ENCODE results near the gene MAGI1.

Gene MAGI1

DNA sequence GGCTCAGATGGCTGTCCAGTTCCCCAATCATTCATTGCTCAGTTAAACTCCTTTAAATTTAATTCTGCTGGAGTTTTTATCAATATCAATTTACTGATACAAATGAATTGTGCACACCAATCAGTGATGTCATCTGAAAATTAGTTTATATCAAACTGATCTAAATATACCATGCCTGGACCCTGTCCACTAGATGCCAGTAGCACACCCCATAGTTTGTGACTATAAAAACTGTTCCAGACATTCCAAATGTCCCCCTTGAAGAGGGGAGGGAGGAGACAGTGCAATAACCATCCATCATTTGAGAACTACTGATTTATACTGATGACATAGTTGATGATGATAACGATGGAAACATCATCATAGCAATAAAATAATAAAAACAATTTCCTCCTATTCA lies 232.1 kb downstream of the MAGI1 start:
- Histone ChIP-seq H2BK15ac (ENCODE audit: low read depth, poor library complexity, severe bottlenecking) (no peak overlapping the region), H2BK5ac (ENCODE audit: low read depth, low read length, poor library complexity, severe bottlenecking) (no peak overlapping the region), H3K4me2 (ENCODE audit: low read length, poor library complexity, severe bottlenecking) (no peak overlapping the region), H3K4me1 (ENCODE audit: control insufficient read depth, insufficient read depth, low read depth, low read length) (no peaks in the 10 kb centered on the region), H2BK120ac (ENCODE audit: low read depth, low read length) (no peak overlapping the region), H3K9ac (ENCODE audit: low read length) (no peak overlapping the region), H3K36me3 (ENCODE audit: control insufficient read depth in 1 of 2, insufficient read depth in 2 of 2, low read depth in 1 of 2, low read length in 2 of 2) (no peaks in the 10 kb centered on the region), H3K27ac (ENCODE audit: low read length, poor library complexity, severe bottlenecking) (no peak overlapping the region), H3K79me1 (replicated peaks; ENCODE audit: low read length, poor library complexity, severe bottlenecking) (peaks cover 12% of the 10 kb centered on the region), H3K14ac (ENCODE audit: low read length in 2 of 2) (no peak overlapping the region), H4K91ac (ENCODE audit: low read length) (no peak overlapping the region), H2AK5ac (ENCODE audit: low read length, severe bottlenecking) (no peak overlapping the region), H2BK12ac (ENCODE audit: low read length in 2 of 2) (no peak overlapping the region), H3K23ac (ENCODE audit: low read length in 2 of 2) (no peak overlapping the region), H3K27me3 (ENCODE audit: control insufficient read depth in 1 of 2, insufficient read depth in 1 of 2, low read length in 2 of 2) (no peaks in the 10 kb centered on the region), H2AFZ (ENCODE audit: low read depth, low read length) (no peak overlapping the region), H3K4me3 (ENCODE audit: insufficient read depth in 1 of 2, low read depth in 1 of 2, low read length in 2 of 2) (no peak overlapping the region), H3K4ac (ENCODE audit: low read depth in 1 of 2, low read length in 2 of 2) (no peak overlapping the region), H3K18ac (ENCODE audit: low read depth in 1 of 2, low read length in 2 of 2) (no peak overlapping the region), H3K9me3 (ENCODE audit: control insufficient read depth, low read length) (peaks cover 3% of the 10 kb centered on the region), H4K8ac (ENCODE audit: low read length) (no peak overlapping the region)
- no peak for DNase-seq
- no CpG with 5 or more reads among the region's 1 CpG for WGBS

DNA sequence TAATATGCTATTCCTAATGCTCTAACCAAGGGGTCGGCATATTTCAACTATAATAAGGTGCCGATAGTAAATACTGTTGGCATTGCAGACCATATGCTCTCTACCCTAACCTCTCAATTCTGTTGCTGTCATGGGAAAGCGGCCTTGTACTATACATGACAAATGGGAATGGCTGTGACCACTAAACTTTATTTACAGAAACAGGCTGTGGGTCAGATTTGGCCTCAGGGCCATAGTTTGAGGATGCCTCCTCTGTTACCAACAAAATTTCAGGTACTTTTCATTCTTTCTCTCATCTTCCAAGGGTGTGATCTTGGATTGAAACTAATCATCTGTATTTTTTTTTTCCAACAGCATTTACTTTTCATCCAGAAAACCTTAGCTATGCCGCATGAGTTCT lies 242.0 kb downstream of the MAGI1 start:
- Histone ChIP-seq H3K9ac (ENCODE audit: low read length) (no peak overlapping the region), H3K79me1 (replicated peaks; ENCODE audit: low read length, poor library complexity, severe bottlenecking) (peaks cover 18% of the 10 kb centered on the region), H3K4me2 (ENCODE audit: low read length, poor library complexity, severe bottlenecking) (no peak overlapping the region), H3K36me3 (ENCODE audit: control insufficient read depth in 1 of 2, insufficient read depth in 2 of 2, low read depth in 1 of 2, low read length in 2 of 2) (no peaks in the 10 kb centered on the region), H3K4me3 (ENCODE audit: insufficient read depth in 1 of 2, low read depth in 1 of 2, low read length in 2 of 2) (no peak overlapping the region), H3K9me3 (ENCODE audit: control insufficient read depth, low read length) (no peaks in the 10 kb centered on the region), H2BK12ac (ENCODE audit: low read length in 2 of 2) (no peak overlapping the region), H4K8ac (ENCODE audit: low read length) (no peak overlapping the region), H3K4ac (ENCODE audit: low read depth in 1 of 2, low read length in 2 of 2) (no peak overlapping the region), H3K23ac (ENCODE audit: low read length in 2 of 2) (no peak overlapping the region), H2BK120ac (ENCODE audit: low read depth, low read length) (no peak overlapping the region), H2AFZ (ENCODE audit: low read depth, low read length) (no peak overlapping the region), H3K27me3 (ENCODE audit: control insufficient read depth in 1 of 2, insufficient read depth in 1 of 2, low read length in 2 of 2) (no peaks in the 10 kb centered on the region), H2BK5ac (ENCODE audit: low read depth, low read length, poor library complexity, severe bottlenecking) (no peak overlapping the region), H3K27ac (ENCODE audit: low read length, poor library complexity, severe bottlenecking) (no peak overlapping the region), H2BK15ac (ENCODE audit: low read depth, poor library complexity, severe bottlenecking) (no peak overlapping the region), H3K4me1 (ENCODE audit: control insufficient read depth, insufficient read depth, low read depth, low read length) (peaks cover 4% of the 10 kb centered on the region), H2AK5ac (ENCODE audit: low read length, severe bottlenecking) (no peak overlapping the region), H4K91ac (ENCODE audit: low read length) (no peak overlapping the region), H3K18ac (ENCODE audit: low read depth in 1 of 2, low read length in 2 of 2) (no peak overlapping the region), H3K14ac (ENCODE audit: low read length in 2 of 2) (no peak overlapping the region)
- no peak for DNase-seq
- 83% methylated on average over 3 of the region's 4 CpGs for WGBS

DNA sequence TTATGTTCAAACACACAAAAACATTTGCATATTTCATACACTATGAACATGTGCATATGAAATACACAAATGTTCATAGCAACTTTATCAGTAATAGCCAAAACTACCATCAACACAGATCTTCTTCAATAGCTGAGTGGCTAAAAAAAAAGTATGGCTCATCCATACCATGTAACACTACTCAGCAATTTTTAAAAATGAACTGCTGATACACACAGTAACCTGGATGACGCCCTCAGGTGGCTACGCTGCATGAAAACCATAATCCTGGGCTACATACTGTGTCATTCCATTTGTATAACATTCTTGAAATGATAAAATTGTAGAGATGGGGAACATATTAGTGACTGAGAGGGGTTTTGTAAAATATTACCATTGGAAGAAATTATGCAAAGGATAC lies 243.6 kb downstream of the MAGI1 start:
- Histone ChIP-seq H2BK15ac (ENCODE audit: low read depth, poor library complexity, severe bottlenecking) (no peak overlapping the region), H3K27ac (ENCODE audit: low read length, poor library complexity, severe bottlenecking) (no peak overlapping the region), H2BK5ac (ENCODE audit: low read depth, low read length, poor library complexity, severe bottlenecking) (no peak overlapping the region), H3K27me3 (ENCODE audit: control insufficient read depth in 1 of 2, insufficient read depth in 1 of 2, low read length in 2 of 2) (no peaks in the 10 kb centered on the region), H3K4me1 (ENCODE audit: control insufficient read depth, insufficient read depth, low read depth, low read length) (peaks cover 4% of the 10 kb centered on the region), H2AK5ac (ENCODE audit: low read length, severe bottlenecking) (no peak overlapping the region), H3K9ac (ENCODE audit: low read length) (no peak overlapping the region), H2AFZ (ENCODE audit: low read depth, low read length) (no peak overlapping the region), H3K79me1 (replicated peaks; ENCODE audit: low read length, poor library complexity, severe bottlenecking) (peaks cover 19% of the 10 kb centered on the region), H3K36me3 (ENCODE audit: control insufficient read depth in 1 of 2, insufficient read depth in 2 of 2, low read depth in 1 of 2, low read length in 2 of 2) (no peaks in the 10 kb centered on the region), H3K23ac (ENCODE audit: low read length in 2 of 2) (no peak overlapping the region), H3K18ac (ENCODE audit: low read depth in 1 of 2, low read length in 2 of 2) (no peak overlapping the region), H4K91ac (ENCODE audit: low read length) (no peak overlapping the region), H3K9me3 (ENCODE audit: control insufficient read depth, low read length) (no peaks in the 10 kb centered on the region), H3K14ac (ENCODE audit: low read length in 2 of 2) (no peak overlapping the region), H2BK120ac (ENCODE audit: low read depth, low read length) (no peak overlapping the region), H3K4ac (ENCODE audit: low read depth in 1 of 2, low read length in 2 of 2) (no peak overlapping the region), H2BK12ac (ENCODE audit: low read length in 2 of 2) (no peak overlapping the region), H3K4me2 (ENCODE audit: low read length, poor library complexity, severe bottlenecking) (no peak overlapping the region), H3K4me3 (ENCODE audit: insufficient read depth in 1 of 2, low read depth in 1 of 2, low read length in 2 of 2) (no peak overlapping the region), H4K8ac (ENCODE audit: low read length) (no peak overlapping the region)
- WGBS, result 83% methylated on average over 1 of the region's 2 CpGs
- no peak for DNase-seq

DNA sequence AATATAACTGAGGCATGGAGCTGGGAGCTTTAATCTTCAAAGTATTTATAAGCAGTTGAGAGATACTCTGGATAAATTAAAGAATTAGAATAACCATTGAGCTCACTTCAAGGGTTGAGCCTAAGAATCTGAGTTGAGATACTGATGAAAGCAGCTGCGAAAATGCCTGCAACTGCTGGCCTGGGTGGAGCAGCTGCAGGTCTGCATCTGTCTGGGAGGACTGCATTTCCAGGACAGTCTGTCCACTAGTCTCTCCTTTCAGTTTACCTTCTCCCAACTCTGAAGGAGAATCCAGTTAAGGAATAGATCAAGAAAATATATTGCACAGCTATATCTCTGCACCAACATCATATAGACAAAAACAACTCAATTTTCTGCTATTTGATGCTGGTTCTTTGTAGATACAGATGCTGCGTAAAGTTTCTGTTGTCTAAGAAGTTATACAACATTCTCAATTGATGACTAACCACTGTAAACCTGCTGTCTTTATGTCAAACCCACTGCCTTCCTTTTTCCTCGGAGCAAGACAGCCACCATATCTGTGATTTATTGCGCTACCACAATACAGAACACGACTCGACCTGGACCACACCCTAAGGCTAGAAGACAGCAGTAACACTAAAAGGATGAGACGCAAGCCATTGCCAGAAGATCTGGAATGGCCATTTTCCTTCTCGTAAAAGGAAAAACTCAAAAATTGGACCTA lies 245.1 kb downstream of the MAGI1 start:
- H3K14ac ChIP-seq (ENCODE audit: low read length in 2 of 2), result no peak overlapping the region
- no peaks in the 10 kb centered on the region for H3K36me3 ChIP-seq (ENCODE audit: control insufficient read depth in 1 of 2, insufficient read depth in 2 of 2, low read depth in 1 of 2, low read length in 2 of 2)
- H3K23ac ChIP-seq (ENCODE audit: low read length in 2 of 2), result no peak overlapping the region
- no peak overlapping the region for H2BK120ac ChIP-seq (ENCODE audit: low read depth, low read length)
- no peak overlapping the region for H3K27ac ChIP-seq (ENCODE audit: low read length, poor library complexity, severe bottlenecking)
- no peak overlapping the region for H3K18ac ChIP-seq (ENCODE audit: low read depth in 1 of 2, low read length in 2 of 2)
- H3K4me1 ChIP-seq (ENCODE audit: control insufficient read depth, insufficient read depth, low read depth, low read length), result peaks cover 4% of the 10 kb centered on the region
- WGBS, result 51% methylated on average over 8 of the region's 8 CpGs
- H3K4me2 ChIP-seq (ENCODE audit: low read length, poor library complexity, severe bottlenecking), result no peak overlapping the region
- H3K27me3 ChIP-seq (ENCODE audit: control insufficient read depth in 1 of 2, insufficient read depth in 1 of 2, low read length in 2 of 2), result no peaks in the 10 kb centered on the region
- peaks cover 23% of the 10 kb centered on the region for H3K79me1 ChIP-seq (replicated peaks; ENCODE audit: low read length, poor library complexity, severe bottlenecking)
- no peaks in the 10 kb centered on the region for H3K9me3 ChIP-seq (ENCODE audit: control insufficient read depth, low read length)
- no peak overlapping the region for H2BK12ac ChIP-seq (ENCODE audit: low read length in 2 of 2)
- no peak overlapping the region for H2AK5ac ChIP-seq (ENCODE audit: low read length, severe bottlenecking)
- H3K4me3 ChIP-seq (ENCODE audit: insufficient read depth in 1 of 2, low read depth in 1 of 2, low read length in 2 of 2), result no peak overlapping the region
- H3K4ac ChIP-seq (ENCODE audit: low read depth in 1 of 2, low read length in 2 of 2), result no peak overlapping the region
- H4K8ac ChIP-seq (ENCODE audit: low read length), result no peak overlapping the region
- no peak overlapping the region for H2BK5ac ChIP-seq (ENCODE audit: low read depth, low read length, poor library complexity, severe bottlenecking)
- H4K91ac ChIP-seq (ENCODE audit: low read length), result no peak overlapping the region
- no peak overlapping the region for H3K9ac ChIP-seq (ENCODE audit: low read length)
- H2BK15ac ChIP-seq (ENCODE audit: low read depth, poor library complexity, severe bottlenecking), result no peak overlapping the region
- H2AFZ ChIP-seq (ENCODE audit: low read depth, low read length), result no peak overlapping the region
- peak; percentile 11 for DNase-seq
